Tibial nerve (tissue), 4 donors: ENCODE results near the gene CCDC69.

ENCODE experiments used
- EP300 ChIP-seq, 2 donors: sonication (generic); formaldehyde crosslinking; IDR thresholded peaks; one replicate each; pipeline ENCODE4 v1.6.1; 2017; ENCODE audit warnings: antibody characterized with exemption in 2 of 2, mild to moderate bottlenecking in 1 of 2
- POLR2A ChIP-seq, 2 donors: fragments of 450-650 bp; IDR thresholded peaks; one replicate each; pipeline ENCODE4 v1.6.1; 2017; ENCODE audit warnings: antibody characterized with exemption in 2 of 2, mild to moderate bottlenecking in 2 of 2, moderate library complexity in 2 of 2
- TF ChIP-seq, protein P1 (sequence below), 5 experiments: fragments of 200-600 bp in 3 of 5; fragments of 450-650 bp in 2 of 5; sonication (generic) in 3 of 5; IDR thresholded peaks; one replicate each; pipeline ENCODE4 v1.5.1; 2016 to 2019; ENCODE audit warnings: antibody characterized with exemption in 5 of 5, mild to moderate bottlenecking in 3 of 5, moderate library complexity in 2 of 5

- TF ChIP-seq, protein P1, sequence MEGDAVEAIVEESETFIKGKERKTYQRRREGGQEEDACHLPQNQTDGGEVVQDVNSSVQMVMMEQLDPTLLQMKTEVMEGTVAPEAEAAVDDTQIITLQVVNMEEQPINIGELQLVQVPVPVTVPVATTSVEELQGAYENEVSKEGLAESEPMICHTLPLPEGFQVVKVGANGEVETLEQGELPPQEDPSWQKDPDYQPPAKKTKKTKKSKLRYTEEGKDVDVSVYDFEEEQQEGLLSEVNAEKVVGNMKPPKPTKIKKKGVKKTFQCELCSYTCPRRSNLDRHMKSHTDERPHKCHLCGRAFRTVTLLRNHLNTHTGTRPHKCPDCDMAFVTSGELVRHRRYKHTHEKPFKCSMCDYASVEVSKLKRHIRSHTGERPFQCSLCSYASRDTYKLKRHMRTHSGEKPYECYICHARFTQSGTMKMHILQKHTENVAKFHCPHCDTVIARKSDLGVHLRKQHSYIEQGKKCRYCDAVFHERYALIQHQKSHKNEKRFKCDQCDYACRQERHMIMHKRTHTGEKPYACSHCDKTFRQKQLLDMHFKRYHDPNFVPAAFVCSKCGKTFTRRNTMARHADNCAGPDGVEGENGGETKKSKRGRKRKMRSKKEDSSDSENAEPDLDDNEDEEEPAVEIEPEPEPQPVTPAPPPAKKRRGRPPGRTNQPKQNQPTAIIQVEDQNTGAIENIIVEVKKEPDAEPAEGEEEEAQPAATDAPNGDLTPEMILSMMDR (IDR thresholded peaks at IDR 0.05) = no peak
- no peak for TF ChIP-seq EP300 (IDR thresholded peaks at IDR 0.05)
- TF ChIP-seq POLR2A (IDR thresholded peaks at IDR 0.05) = no peak
Observed at GRCh38 chr5:151182976-151183375, 40.9 kb downstream of the CCDC69 start.
